T-helper 1 cell (primary cell): ENCODE data around the gene ANGPTL7.
"Not testable (repeated sequence)": the region's sequence is repeated elsewhere in the genome, so short reads cannot be mapped to it uniquely, and the experiment has no call there.

ENCODE experiments used
- DNase-seq, 5 donors: peaks; one replicate each; pipeline ENCODE4 v3.0.0-alpha.2; 2012 to 2020
- total RNA-seq, 4 donors: gene quantifications; one replicate each; lab custom pipeline; 2026; lab: John Stamatoyannopoulos, UW

The ANGPTL7 gene
- total RNA-seq: 0 reads per million in 4 donors

GRCh38 chr1:11188858-11189451 is at the start of gene ANGPTL7:
TSS of gene ANGPTL7 (plus strand) at chr1:11189355. CDS start at chr1:11189580, 225 bp downstream.
- DNase-seq: no peak

- no peak for DNase-seq
These were observed 46.4 kb upstream of the ANGPTL7 start for GRCh38 chr1:11142618-11143391.

- no peak for DNase-seq
These were observed 45.8 kb upstream of the ANGPTL7 start for GRCh38 chr1:11143401-11143800.

GRCh38 chr1:11143907-11144306 is 45.2 kb upstream of the ANGPTL7 start:
- no peak for DNase-seq

- no peak for DNase-seq
These were observed 44.4 kb upstream of the ANGPTL7 start for GRCh38 chr1:11144570-11145256.

GRCh38 chr1:11145741-11146140 is 43.4 kb upstream of the ANGPTL7 start:
- no peak for DNase-seq

- DNase-seq: no peak
These were observed 41.9 kb upstream of the ANGPTL7 start for GRCh38 chr1:11147197-11147770.

GRCh38 chr1:11150326-11150725 is 38.8 kb upstream of the ANGPTL7 start:
- no peak for DNase-seq

- DNase-seq: no peak
These were observed 38.0 kb upstream of the ANGPTL7 start for GRCh38 chr1:11151114-11151513.

GRCh38 chr1:11151826-11152612 is 37.1 kb upstream of the ANGPTL7 start:
- DNase-seq: no peak

- DNase-seq: no peak
These were observed 36.4 kb upstream of the ANGPTL7 start for GRCh38 chr1:11152755-11153154.

- DNase-seq: no peak
These were observed 36.0 kb upstream of the ANGPTL7 start for GRCh38 chr1:11153184-11153583.

- no peak for DNase-seq
These were observed 32.7 kb upstream of the ANGPTL7 start for GRCh38 chr1:11156441-11156840.

- no peak for DNase-seq
These were observed 32.2 kb upstream of the ANGPTL7 start for GRCh38 chr1:11156963-11157362.

GRCh38 chr1:11157394-11157793 is 31.8 kb upstream of the ANGPTL7 start:
- DNase-seq: no peak

GRCh38 chr1:11157867-11158266 is 31.3 kb upstream of the ANGPTL7 start:
- DNase-seq: no peak

- DNase-seq: no peak
These were observed 30.9 kb upstream of the ANGPTL7 start for GRCh38 chr1:11158291-11158690.

- no peak for DNase-seq
These were observed 30.3 kb upstream of the ANGPTL7 start for GRCh38 chr1:11158720-11159321.

- DNase-seq: not testable (repeated sequence)
These were observed 26.4 kb upstream of the ANGPTL7 start for GRCh38 chr1:11162752-11163151.

GRCh38 chr1:11166744-11167143 is 22.4 kb upstream of the ANGPTL7 start:
- DNase-seq: not testable (repeated sequence)

GRCh38 chr1:11168731-11169130 is 20.4 kb upstream of the ANGPTL7 start:
- no peak for DNase-seq

GRCh38 chr1:11169202-11169601 is 20.0 kb upstream of the ANGPTL7 start:
- DNase-seq: no peak
